Posterior cingulate gyrus (tissue), 11 donors: ENCODE measurements around the gene MPO.

Source experiments
- DNase-seq, 10 donors: peaks; one replicate each; pipeline versions ENCODE4 v3.0.0 to v3.0.0-alpha.2; 2020 to 2021; ENCODE audit warnings: mixed read lengths in 3 of 10
- intact Hi-C: fragments of 100-400 bp; cut with DNase I; formaldehyde crosslinking; loops from one replicate; pipeline ENCODE4 v1.15.1; 2023

MPO gene, protein sequence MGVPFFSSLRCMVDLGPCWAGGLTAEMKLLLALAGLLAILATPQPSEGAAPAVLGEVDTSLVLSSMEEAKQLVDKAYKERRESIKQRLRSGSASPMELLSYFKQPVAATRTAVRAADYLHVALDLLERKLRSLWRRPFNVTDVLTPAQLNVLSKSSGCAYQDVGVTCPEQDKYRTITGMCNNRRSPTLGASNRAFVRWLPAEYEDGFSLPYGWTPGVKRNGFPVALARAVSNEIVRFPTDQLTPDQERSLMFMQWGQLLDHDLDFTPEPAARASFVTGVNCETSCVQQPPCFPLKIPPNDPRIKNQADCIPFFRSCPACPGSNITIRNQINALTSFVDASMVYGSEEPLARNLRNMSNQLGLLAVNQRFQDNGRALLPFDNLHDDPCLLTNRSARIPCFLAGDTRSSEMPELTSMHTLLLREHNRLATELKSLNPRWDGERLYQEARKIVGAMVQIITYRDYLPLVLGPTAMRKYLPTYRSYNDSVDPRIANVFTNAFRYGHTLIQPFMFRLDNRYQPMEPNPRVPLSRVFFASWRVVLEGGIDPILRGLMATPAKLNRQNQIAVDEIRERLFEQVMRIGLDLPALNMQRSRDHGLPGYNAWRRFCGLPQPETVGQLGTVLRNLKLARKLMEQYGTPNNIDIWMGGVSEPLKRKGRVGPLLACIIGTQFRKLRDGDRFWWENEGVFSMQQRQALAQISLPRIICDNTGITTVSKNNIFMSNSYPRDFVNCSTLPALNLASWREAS

DNA sequence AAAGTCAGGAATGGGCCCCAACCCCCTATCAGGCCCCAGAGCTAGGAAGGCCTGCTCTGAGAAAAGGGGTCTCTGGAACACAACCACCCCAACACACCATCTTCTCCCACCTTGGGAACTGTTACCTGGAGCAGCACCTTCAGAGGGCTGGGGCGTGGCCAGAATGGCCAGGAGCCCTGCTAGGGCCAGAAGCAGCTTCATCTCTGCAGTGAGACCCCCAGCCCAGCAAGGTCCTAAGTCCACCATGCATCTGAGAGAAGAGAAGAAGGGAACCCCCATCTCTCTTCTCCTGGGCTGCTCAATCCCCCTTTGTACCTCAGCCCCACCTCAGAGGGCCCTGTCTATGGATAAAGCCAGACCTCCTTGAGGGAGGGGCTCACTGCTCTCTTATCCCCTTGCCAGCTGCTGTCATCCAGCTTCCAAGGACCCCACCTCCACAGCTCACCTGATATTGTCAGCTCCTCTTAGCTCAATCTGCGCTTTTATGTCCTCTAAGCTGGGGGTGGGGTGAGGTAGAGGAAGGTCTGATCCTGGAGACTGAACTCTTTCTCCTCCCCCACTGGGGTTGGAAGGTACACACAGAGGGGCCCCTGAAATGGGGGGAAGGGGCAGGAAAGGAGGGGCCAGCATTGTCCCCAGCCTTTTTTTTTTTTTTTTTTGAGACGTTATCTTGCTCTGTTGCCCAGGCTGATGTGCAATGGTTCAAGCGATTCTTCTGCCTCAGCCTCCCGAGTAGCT lies at the start of gene MPO:
Gene MPO, minus strand, starts transcription at position 456 of the 738 bp plus-strand sequence. Its CDS starts 177 bp downstream, at position 279.
- intact Hi-C loops: no loop called here
- peak in 2 of 10 donors; percentile 25 for DNase-seq

DNA sequence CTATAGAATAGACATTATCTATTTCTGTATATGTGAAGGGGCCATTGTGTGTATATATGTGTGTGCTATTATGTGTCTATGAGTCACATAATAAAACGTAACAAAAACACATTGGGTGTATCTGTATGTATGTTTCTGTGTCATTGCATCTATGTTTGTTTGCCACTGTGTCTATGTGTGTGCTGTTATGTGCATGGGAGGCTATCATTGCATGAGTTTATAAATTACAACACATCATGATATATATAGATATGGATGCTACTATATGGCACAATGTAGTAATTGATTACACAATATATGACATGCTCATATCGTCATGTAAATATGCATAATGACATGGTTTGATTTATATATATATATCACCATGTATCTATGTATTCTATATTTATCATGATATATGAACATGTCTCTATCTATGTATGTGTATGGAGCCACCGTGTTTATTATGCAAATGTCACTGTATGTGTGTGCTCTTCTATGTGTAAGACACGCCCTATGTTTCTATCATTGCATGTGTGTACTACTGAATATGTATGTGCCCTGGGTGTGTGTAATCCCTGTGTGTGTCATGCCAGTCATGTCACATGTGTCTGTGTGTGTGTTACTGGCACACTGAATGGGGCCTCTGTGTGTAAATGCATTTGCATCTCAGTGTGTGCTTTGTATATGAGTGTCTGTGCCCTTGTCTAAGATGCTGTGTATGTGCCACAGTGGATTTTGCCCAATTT lies 49.2 kb upstream of the MPO start:
- intact Hi-C loops: no loop called here
- peak in 2 of 10 donors; percentile 3 for DNase-seq

DNA sequence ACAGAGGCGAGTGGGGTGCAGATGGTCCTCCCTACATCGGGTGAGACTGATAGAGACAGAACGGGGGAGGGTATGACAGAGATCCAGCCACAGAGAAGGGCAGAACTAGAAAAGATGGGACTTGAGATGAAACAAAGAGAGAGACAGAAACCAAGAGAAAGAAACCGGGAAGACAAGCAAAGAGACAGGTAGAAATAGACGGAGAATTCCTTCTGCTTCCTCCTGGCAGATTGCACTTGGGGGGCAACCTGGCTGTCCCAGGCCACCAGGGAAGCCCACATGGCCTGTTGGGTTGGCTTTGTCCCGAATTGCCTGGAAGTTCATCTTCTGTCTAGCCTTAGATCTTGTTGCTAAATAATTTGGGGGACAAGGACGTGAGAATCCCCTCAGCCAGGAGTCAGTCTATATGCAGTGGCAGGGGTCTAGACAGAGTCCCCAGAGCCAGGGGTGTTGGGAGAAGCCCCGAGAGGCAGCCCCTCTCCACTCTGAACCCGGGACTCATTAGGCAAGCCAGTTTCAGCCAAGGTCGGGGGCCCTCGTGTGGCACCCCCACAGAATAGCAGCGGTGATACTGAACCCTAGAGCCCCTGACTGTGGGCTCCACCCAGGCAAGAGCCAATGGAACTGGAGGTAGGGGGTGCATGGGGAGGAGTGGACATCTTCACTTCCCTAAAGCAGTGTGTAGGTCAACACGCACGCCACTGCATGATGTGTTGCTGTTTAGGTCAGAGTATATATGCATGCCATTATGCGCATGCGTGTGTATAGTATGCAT lies 48.5 kb upstream of the MPO start:
- intact Hi-C loops: no loop called here
- DNase-seq: peak in 6 of 10 donors; percentile 42 to 93 (median 71)

DNA sequence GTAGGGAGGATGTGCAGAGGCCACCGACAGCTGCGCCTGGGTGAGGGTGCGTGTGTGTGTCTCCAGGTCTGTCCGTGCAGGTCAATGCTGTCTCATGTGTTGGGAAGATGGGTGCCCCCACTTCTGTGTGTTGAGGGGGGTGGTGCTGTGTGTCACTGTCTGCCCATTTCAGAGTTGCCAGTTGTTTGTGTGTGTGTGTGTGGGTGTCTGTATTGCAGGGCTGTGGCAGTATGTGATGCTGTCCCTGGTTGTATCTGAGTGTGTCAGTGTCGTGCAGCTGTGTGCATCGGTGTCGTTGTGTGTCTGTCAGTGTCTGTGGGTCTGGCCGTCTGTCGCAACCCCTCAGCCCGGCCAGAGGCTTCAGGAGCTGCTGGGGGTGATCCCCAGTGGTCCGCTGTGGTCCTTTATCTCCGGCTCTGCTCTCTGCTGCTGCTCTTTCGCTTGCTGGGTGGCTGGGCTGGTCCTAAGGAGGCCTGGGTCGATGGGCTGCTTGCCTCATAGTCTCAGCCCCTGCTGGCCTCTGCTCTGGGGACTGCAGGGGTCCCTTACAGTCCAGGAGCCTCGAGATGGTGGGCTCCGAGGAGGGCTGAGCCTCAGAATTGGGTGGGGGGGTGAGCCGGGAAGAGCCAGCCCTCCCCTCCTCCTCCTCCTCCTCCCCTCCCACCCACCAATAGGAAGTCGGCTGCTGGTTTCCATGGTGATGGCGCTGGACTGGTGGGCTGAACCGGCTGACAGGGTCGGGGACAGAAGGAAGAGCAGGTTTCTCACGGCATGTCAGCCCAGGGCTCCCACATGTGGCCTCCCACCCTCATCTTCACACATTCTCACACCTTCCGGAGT lies 47.7 kb upstream of the MPO start, which contains the start of gene TSPOAP1:
Gene TSPOAP1, minus strand, starts transcription at position 601 of the 840 bp plus-strand sequence. CDS start 875 bp downstream, outside the sequence.
- intact Hi-C loops: no loop called here
- DNase-seq: peak in 9 of 10 donors; percentile 54 to 96 (median 81)

DNA sequence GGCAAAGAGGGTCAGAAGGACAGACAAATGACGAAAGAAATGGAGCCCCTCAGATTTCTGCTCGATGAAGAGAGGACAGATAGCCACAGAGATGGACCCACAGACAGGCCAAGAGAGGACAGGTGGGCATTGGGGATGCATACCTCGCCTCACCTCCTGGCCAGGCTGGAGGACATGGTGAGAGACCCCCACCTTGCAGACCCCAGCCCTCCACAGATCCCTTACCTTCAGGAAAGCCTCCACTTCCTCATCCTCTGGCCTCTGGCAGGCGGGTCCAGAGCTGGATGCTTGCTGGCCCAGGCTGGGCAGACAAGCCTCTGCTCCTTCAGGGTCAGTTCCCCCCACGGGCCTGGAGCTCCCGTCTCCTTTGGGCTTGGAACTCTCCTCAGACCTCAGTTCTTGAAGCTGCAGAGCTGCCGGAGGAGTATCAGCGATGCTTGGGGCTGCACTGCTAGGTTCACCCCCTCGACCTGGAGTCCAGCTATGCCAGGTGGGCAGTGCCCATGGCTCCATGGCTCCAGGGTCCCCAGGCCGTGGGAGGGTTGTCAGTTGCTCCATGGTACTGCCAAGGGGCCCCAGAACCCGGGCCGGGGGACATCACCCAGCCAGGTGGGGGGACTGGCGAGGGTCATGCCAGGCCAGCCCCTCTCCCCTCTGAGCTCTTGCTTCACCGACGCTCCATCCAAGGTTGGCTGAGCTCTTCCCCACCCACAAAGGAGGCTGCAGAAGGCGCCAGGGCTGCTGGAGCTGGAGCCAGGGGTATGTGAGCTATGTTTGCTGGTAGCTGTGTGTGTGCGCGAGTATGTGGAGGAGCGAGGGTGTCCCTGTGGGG lies 46.8 kb upstream of the MPO start:
- DNase-seq: peak in 3 of 10 donors; percentile 42 to 88 (median 77)
- intact Hi-C loops: no loop called here

DNA sequence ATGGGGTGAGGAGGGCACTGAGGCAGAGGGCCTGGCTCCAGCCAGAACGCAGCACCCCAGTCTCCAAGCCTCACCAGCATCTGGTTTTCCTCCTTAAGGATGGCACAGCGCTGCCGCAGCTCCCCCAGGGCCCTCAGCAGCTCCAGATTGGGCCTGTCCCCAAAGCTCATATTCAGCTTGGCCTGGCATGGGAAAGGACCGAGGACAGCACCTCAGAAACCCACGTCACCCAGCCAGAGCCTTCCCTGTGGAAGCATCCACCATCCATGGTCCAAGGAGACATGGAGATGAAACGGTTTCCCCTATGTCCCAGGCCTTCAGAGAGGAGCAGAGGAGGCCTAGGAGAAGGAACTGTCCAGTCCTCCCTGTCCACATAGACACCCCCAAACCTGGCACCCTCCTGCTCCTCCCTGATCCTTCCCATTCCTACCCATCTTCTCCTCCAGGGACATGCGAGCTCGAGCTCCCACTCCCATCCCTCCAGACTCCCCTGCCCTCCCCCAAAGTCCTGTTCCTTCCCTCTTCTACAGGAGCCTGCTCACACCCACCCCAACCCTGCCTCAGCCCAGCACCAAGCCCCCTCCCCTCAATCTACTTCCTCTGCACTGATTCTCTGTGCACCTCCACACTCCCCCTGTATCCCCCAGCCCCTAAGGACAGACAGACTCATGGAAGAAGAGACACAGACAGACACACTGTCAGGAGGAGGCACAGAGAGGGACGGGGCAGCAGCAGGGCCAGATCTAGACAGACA lies 46.1 kb upstream of the MPO start:
- DNase-seq: peak in 3 of 10 donors; percentile 72 to 80 (median 72)
- intact Hi-C loops: no loop called here

DNA sequence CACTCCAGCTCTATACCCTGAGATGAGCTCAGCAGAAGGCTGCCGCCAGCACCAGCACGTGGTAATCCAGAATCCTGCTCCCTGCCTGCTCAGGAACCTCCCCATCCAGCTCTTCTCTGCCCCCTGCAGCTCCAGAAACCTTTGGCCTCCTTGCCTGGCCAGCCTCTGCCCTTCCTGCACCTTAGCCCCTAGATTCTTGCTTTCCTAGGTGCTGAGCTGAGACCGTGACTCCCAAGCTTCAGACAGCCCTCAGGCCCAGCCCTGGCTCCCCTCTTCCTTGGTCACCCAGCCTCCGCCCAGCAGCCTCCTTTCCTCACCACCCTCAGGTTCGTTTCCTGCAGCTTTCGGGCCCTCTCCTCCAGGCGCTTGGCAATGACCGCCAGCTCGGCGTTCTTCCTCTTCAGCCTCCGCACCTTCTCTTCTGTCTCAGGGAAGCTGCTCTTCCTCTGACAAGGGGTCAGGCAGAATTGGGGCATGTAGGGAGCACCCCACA lies 45.3 kb upstream of the MPO start:
- intact Hi-C loops: no loop called here
- DNase-seq: peak in 4 of 10 donors; percentile 61 to 91 (median 86)

DNA sequence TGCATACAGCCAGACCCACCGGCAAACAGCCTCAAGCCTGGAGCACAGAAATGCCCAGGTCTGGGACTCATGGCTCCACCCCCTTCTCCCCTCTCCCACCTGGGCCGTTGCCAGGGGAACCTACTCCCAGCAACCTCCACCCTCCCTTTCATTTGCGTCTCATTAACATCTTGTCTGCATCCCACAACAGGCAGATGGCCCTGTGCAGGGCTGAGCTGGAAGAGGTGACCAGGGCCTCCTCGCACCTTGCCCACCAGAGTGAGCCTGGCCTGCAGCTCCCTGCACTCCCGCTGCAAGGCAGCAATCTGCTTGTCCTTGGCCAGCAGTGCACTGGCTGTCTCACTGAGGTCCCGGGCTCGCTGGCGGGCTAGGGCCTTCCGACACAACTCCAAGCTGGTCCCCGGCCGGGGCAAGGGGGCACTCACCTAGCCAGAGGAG lies 44.6 kb upstream of the MPO start:
- peak in 3 of 10 donors; percentile 80 to 85 (median 83) for DNase-seq

DNA sequence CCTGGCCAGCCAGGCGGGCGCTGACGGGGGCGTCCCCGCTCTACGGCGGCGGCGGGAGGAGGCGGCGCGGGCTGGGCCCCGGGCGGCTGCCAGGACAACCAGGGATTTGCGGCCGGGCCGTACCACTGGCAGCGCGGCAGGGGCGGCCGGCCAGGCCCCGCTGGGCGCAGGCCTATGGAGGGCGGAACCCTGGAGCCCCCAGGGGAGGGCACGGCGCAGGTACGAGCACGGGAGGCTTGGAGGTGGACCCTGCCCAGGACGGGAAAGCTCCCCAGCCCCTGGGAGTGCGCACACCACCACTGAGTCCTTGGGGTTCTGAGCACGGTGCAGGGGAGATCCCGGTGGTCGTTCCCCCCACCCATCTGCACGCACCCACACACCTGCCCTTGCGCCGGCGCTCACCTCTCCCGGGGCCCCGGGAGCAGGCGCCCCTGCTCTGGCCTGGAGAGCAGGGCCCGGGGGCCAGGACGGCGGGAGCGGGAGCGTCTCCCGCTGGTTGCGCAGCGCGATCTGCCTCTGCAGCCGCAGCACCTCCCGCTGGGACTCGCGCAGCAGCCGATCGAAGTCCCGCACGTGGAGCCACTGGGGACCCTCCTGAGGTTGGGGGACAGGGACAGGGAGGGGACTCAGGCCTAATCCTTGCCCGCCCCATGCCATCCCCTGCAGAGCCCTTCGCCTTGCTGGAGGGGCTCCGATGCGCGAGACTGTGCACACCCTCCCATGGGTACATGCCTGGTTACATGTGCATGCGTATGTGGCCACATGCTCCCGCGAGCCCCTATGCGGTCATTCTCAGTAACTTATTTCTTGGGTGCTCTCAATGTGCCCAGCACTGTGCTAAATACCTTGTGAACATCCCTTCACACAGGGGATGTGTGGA lies 43.9 kb upstream of the MPO start:
- DNase-seq: peak in 3 of 10 donors; percentile 80 to 90 (median 89)
- intact Hi-C loops: no loop called here

More for the DNA sequence above, 44.6 kb upstream of the MPO start:
- intact Hi-C loops: no loop called here

DNA sequence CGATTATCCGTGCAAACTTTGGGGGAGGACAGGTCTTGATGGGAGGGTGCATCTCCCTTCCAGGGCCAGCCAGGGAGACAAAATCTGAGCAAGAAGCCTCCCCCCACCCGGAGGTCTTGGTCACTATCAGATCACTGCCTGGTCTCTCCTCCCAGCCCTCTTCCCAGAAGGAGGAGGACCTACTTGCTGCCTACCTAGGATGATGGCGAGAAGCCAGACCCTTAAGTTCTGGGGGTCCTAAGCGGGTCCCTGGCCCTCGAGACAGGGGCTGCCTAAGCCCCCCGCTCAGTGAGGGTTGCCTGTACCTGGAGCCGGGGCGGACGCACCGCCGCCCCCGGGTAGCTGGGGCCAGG lies 43.3 kb upstream of the MPO start:
- no peak for DNase-seq
- intact Hi-C loops: no loop called here

DNA sequence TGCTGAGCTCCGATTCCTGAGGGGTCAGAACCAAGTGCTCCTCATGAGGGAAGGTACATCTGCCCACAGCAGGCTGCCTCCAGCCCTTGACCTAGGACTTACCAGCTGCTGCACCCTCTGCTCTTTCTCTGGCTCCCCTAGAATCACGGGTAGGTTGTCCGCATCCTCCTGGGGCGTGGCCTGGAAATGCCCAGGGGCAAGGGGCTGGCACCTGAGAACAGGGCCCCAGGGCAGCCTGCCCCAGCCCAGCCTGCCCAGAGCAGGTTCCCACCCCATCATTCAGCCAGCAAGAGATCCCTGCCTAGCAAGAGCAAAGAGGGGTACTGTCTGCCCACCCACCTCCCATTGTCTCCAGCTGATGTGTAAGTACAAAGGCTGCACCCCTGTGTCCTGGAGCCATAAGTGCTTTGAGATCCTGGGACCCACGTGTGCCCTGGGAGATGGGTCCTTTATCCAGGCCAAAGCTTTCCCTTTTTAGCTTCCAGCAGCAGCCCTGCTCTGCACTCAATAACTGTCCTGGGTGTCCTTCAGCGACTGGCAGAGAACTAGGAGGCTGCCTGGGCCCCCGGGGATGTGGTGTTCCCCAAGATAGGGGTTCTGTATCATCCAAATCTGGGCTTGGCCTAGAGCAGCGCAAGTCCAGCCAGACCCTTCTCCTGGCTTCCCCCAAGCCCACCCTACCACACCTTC lies 42.8 kb upstream of the MPO start:
- intact Hi-C loops: no loop called here

DNA sequence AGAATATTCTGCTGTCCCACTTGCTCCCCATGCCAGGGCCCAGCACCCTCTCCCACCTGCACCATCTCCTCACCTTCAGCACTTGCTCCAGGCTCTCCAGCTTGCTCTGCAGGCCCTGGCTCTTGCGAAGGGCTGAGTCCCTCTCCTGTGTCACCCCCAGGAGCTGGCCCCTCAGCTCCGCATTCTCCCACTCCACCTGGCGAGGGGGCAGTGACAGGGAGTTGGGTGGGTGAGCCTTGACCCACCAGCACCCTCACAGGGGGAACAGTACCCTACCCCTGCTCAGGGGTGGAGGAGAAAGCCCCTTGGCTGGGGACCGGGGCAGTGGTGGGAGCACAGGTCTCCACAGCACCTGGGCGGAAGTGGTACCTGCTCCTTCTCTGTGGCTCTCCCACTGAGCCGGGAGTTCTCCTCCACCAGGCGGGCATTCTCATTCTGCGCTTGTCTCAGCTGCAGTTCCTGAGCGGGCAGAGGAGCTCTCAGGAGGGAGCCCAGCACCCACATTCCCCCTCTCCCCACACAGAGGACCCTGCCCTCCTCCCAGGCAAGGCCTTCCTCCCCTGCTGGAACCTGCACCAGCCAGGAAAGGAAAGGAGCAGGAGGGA lies 41.9 kb upstream of the MPO start:
- intact Hi-C loops: no loop called here

More for the DNA sequence above, 42.8 kb upstream of the MPO start:
- peak in 3 of 10 donors; percentile 60 to 79 (median 75) for DNase-seq

DNA sequence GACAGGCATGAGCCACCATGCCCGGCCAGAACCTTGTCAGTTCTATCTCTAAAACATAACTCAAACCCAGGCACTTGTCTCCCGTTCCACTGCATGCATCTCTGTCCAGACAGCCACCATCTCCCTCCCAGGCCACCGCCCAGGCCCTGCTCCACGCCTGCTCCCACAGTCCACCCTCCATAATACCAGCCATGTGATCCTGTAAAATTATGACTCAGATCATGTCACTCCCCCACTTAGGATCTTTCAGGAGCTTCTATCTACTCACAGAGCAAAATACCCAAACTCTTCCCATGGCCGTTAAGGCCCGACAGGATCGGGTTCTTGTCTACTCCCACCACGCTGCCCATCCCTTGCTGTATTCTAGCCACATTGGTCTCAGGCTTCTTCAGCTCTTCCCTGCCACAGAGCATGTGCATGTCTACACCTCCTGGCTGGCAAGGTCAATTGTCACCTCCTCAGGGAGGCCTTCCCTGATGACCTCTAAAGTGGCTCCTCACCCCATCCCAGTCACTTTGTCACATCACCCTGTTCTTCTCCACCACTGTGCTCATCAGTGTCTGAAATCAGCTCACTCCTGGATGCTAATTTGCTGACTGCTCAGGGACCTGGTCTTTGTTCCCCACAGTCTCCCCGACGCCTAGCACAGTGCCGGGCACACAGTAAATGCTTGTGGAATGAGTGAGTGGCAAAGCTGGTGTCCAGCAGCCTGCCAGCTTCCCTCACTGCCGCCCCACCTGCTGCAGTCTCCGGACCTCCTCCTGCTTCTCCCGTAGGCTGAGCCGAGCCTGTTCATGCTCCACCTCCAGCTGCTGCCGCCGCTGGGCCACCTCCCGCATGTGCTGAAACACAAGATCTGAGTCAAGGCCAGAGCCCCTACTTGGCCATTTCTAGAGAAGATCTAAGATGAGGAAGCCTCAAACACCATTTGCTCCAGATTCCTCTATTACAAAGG lies 41.1 kb upstream of the MPO start:
- DNase-seq: peak in 3 of 10 donors; percentile 73 to 83 (median 82)
- intact Hi-C loops: no loop called here

More for the DNA sequence above, 41.9 kb upstream of the MPO start:
- DNase-seq: peak in 3 of 10 donors; percentile 62 to 67 (median 67)
